ENCODE results near the gene CDK14.

CDK14 gene

GRCh38 chr7:91212582-91212981, 616.5 kb downstream of the CDK14 start:
- TF ChIP-seq, protein P1, sequence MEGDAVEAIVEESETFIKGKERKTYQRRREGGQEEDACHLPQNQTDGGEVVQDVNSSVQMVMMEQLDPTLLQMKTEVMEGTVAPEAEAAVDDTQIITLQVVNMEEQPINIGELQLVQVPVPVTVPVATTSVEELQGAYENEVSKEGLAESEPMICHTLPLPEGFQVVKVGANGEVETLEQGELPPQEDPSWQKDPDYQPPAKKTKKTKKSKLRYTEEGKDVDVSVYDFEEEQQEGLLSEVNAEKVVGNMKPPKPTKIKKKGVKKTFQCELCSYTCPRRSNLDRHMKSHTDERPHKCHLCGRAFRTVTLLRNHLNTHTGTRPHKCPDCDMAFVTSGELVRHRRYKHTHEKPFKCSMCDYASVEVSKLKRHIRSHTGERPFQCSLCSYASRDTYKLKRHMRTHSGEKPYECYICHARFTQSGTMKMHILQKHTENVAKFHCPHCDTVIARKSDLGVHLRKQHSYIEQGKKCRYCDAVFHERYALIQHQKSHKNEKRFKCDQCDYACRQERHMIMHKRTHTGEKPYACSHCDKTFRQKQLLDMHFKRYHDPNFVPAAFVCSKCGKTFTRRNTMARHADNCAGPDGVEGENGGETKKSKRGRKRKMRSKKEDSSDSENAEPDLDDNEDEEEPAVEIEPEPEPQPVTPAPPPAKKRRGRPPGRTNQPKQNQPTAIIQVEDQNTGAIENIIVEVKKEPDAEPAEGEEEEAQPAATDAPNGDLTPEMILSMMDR (IDR thresholded peaks at IDR 0.05; ENCODE audit: insufficient read depth, low read length): no peak
- TF ChIP-seq POLR2AphosphoS5 (IDR thresholded peaks at IDR 0.05; ENCODE audit: low read depth) (no peak), GABPA (IDR thresholded peaks at IDR 0.05; ENCODE audit: low read depth) (no peak), SPI1 (IDR thresholded peaks at IDR 0.05; ENCODE audit: borderline replicate concordance, low read depth) (no peak)
- TF ChIP-seq, protein P2, sequence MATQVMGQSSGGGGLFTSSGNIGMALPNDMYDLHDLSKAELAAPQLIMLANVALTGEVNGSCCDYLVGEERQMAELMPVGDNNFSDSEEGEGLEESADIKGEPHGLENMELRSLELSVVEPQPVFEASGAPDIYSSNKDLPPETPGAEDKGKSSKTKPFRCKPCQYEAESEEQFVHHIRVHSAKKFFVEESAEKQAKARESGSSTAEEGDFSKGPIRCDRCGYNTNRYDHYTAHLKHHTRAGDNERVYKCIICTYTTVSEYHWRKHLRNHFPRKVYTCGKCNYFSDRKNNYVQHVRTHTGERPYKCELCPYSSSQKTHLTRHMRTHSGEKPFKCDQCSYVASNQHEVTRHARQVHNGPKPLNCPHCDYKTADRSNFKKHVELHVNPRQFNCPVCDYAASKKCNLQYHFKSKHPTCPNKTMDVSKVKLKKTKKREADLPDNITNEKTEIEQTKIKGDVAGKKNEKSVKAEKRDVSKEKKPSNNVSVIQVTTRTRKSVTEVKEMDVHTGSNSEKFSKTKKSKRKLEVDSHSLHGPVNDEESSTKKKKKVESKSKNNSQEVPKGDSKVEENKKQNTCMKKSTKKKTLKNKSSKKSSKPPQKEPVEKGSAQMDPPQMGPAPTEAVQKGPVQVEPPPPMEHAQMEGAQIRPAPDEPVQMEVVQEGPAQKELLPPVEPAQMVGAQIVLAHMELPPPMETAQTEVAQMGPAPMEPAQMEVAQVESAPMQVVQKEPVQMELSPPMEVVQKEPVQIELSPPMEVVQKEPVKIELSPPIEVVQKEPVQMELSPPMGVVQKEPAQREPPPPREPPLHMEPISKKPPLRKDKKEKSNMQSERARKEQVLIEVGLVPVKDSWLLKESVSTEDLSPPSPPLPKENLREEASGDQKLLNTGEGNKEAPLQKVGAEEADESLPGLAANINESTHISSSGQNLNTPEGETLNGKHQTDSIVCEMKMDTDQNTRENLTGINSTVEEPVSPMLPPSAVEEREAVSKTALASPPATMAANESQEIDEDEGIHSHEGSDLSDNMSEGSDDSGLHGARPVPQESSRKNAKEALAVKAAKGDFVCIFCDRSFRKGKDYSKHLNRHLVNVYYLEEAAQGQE (IDR thresholded peaks at IDR 0.05; ENCODE audit: insufficient replicate concordance, low read depth): no peak
- no peaks in the 10 kb centered on the region for H3K27me3 ChIP-seq (ENCODE audit: insufficient read depth, poor library complexity, severe bottlenecking)
- DNase-seq (ENCODE audit: low read depth in 1 of 2, low spot score in 1 of 2): no peak
- H3K27ac ChIP-seq (replicated peaks): no peak overlapping the region
- H3K4me3 ChIP-seq (replicated peaks; ENCODE audit: insufficient read depth, low read length): no peak overlapping the region

DNA sequence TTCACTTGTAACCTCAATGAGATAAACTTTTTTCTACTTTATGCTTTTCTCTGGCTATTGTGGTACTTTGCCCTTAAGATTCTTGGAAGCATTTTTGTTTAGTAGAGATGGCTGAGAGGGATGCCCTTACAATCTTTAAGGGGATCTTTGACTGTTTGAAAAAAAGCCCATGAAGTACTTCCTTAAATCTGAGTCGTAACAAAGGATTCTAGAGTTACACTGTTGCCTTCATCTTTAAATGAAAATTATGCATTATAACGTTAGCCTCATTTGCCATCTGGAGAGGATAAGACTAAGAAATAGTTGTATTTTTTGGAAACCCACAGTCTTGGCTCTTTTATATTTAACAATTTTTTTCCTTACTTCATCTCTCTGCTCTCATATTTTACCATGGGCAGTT, 630.3 kb downstream of the CDK14 start:
- Histone ChIP-seq H3K27ac (replicated peaks) (no peak overlapping the region), H3K4me3 (replicated peaks; ENCODE audit: insufficient read depth, low read length) (no peak overlapping the region), H3K27me3 (ENCODE audit: insufficient read depth, poor library complexity, severe bottlenecking) (no peaks in the 10 kb centered on the region)
- no peak for DNase-seq (ENCODE audit: low read depth in 1 of 2, low spot score in 1 of 2)
- TF ChIP-seq, protein P2 (IDR thresholded peaks at IDR 0.05; ENCODE audit: insufficient replicate concordance, low read depth): no peak
- TF ChIP-seq, protein P1 (IDR thresholded peaks at IDR 0.05; ENCODE audit: insufficient read depth, low read length): no peak
- TF ChIP-seq SPI1 (IDR thresholded peaks at IDR 0.05; ENCODE audit: borderline replicate concordance, low read depth) (no peak), POLR2AphosphoS5 (IDR thresholded peaks at IDR 0.05; ENCODE audit: low read depth) (no peak), GABPA (IDR thresholded peaks at IDR 0.05; ENCODE audit: low read depth) (no peak)

- no peak for DNase-seq (ENCODE audit: low read depth in 1 of 2, low spot score in 1 of 2)
- H3K27ac ChIP-seq (replicated peaks): no peak overlapping the region
- TF ChIP-seq GABPA (IDR thresholded peaks at IDR 0.05; ENCODE audit: low read depth) (no peak), POLR2AphosphoS5 (IDR thresholded peaks at IDR 0.05; ENCODE audit: low read depth) (no peak), SPI1 (IDR thresholded peaks at IDR 0.05; ENCODE audit: borderline replicate concordance, low read depth) (no peak)
- TF ChIP-seq, protein P1 (IDR thresholded peaks at IDR 0.05; ENCODE audit: insufficient read depth, low read length): no peak
- TF ChIP-seq, protein P2 (IDR thresholded peaks at IDR 0.05; ENCODE audit: insufficient replicate concordance, low read depth): no peak
- H3K4me3 ChIP-seq (replicated peaks; ENCODE audit: insufficient read depth, low read length): no peak overlapping the region
- H3K27me3 ChIP-seq (ENCODE audit: insufficient read depth, poor library complexity, severe bottlenecking): no peaks in the 10 kb centered on the region
These were observed 632.2 kb downstream of the CDK14 start for GRCh38 chr7:91228327-91228726.
